Eye (tissue), 1 donor: ENCODE data around the gene TPSG1.
"Not testable (repeated sequence)": the region's sequence is repeated elsewhere in the genome, so short reads cannot be mapped to it uniquely, and the experiment has no call there.

Experiments
- DNase-seq: peaks from one replicate; pipeline ENCODE4 v3.0.0-alpha.2; 2015

Gene TPSG1

GRCh38 chr16:1230084-1230470 is 5.0 kb upstream of the TPSG1 start, which contains the start of gene TPSB2:
Gene TPSB2 (minus strand): TSS chr16:1230184. CDS start chr16:1229951, 233 bp downstream.
- not testable (repeated sequence) for DNase-seq

GRCh38 chr16:1229476-1229875 is 4.4 kb upstream of the TPSG1 start:
- not testable (repeated sequence) for DNase-seq

- DNase-seq, result not testable (repeated sequence)
Observed at GRCh38 chr16:1228227-1228626, 3.2 kb upstream of the TPSG1 start.

DNA sequence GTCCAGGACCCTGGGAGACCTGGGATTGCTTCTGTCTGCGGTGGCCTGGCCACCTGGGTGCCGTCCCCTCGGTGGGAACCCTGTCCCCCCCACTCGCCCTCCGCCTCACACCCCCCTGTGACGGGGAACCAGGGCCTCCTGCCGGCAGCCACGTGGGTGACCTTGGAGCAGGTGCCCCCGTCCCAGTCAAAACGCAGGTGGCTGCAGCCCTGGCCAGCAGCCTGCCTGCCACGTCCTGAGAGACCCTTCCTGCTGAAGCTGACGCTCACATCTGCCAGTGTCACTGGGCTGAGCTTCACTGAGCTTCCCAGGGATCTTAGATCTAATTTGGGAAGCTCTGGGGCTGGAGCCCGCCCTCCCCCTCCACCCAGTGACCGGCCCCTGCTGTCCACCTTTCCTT is 1.6 kb upstream of the TPSG1 start:
- DNase-seq, result peak; percentile 8

GRCh38 chr16:1225728-1226311 is 752 bp upstream of the TPSG1 start:
- not testable (repeated sequence) for DNase-seq

GRCh38 chr16:1224558-1224957 is 510 bp downstream of the TPSG1 start:
- DNase-seq, result no peak

DNA sequence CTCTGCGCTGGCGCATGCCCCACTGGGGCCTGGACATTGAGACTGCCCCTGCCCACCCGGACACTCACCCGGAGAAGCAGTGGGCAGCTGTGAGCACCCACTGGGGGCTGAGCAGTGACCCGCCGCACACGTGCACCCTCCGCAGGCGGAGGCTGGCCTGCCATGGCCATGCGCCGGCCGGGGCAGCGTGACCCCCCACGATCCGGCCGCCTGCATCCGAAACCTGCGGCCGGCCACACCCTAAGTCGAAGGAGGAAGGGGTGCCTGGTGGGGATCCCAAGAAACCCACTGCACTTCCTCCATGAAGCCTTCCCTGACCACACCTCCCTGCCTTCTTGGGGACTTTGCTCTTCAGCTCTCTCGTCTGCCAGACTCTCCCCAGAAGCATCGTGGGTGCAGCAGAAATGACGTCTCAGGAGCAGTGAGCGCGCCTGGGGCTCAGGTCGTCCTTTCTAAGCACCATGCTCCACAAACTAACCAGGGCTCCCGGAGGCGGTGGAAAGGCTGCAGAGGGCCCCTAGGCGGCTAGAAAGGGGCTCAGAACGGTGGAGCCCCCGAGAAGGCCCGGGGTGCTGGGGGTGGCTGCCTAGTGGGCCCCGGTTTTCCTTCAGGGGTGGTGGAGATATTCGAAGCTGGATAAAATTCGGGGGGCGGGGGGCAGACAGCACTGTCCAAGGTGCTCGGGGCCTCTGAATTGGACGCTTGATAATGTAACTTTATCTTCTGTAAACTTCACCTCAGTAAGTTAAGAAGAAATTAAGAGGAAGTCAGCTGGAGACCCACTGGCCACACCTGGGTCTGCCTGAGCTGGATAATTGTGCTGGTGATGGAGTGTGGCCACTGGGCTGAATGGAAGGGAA is 1.5 kb downstream of the TPSG1 start:
- DNase-seq, result no peak

DNA sequence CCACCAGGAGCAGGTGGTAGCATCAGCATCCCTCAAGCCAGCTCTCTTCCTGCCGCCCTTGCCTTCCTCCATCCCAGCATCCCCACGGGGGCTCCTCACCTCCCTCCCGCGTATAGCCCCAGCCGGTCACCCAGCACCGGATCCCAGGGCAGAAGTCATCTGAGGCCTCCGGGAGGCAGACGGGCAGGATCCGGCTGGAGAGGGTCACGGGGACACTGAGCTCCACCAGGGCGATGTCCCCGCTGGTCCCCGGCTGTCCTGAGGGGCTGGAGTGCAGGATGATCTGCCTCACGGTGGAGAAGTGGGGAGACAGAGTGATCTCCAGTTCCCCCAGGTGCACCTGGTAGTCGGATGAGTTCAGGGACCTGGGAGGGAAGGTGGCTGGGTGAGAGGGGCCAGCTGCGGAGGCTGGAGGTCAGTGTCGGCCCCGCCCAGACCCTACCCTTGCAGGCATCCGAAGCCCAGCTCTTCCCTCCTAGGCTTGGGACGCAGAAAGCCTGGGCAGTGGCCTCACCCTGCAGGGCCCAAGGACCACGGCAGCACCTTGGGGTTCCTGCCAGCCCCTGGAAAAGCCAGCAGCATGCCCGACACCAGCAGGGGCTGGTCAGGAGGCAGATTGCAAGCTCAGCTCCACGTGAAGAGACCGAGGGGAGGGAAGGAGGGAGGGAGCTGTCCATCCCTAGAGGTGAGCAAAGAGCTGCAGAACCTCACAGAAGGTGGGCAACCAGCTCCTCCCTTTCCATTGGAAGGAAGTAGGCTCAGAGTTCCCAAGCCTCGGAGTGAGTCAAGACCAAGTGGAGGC is 2.3 kb downstream of the TPSG1 start:
- DNase-seq, result no peak

GRCh38 chr16:1221628-1222552 is 3.2 kb downstream of the TPSG1 start:
- no peak for DNase-seq

DNA sequence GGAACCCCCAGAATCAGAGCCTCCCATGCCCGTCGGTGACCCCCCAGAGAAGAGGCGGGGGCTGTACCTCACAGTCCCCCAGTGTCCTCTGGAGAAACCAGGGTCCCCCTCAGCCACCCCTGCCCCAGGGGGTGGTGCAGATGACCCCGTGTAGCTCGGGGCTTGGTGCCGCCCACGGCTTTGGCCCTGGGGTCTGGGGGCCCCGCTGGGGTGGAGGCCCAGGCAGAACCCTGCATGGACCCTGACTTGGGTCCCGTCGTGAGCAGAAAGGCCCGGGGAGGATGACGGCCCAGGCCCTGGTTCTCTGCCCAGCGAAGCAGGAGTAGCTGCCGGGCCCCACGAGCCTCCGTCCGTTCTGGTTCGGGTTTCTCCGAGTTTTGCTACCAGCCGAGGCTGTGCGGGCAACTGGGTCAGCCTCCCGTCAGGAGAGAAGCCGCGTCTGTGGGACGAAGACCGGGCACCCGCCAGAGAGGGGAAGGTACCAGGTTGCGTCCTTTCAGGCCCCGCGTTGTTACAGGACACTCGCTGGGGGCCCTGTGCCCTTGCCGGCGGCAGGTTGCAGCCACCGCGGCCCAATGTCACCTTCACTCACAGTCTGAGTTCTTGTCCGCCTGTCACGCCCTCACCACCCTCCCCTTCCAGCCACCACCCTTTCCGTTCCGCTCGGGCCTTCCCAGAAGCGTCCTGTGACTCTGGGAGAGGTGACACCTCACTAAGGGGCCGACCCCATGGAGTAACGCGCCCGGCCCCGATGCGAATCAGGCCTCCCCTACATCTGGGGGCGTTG is 4.0 kb downstream of the TPSG1 start:
- DNase-seq, result no peak

DNA sequence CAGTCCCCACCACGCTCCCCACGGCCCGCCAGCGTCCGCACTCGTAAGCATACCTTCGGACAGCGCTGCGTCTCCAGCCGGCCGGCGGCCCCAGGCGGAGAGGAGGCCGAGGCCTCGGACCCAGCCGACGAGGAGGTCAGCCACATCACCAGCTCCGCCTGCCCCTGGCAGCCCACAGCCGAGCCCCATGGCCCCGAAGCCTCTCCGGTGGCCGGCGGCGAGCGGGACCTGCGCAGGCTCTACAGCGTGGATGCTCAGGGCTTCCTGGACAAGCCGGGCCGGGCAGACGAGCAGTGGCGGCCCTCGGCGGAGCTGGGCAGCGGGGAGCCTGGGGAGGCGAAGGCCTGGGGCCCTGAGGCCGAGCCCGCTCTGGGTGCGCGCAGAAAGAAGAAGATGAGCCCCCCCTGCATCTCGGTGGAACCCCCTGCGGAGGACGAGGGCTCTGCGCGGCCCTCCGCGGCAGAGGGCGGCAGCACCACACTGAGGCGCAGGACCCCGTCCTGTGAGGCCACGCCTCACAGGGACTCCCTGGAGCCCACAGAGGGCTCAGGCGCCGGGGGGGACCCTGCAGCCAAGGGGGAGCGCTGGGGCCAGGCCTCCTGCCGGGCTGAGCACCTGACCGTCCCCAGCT is 4.9 kb downstream of the TPSG1 start:
- DNase-seq, result no peak

- no peak for DNase-seq
Observed at GRCh38 chr16:1218930-1219611, 6.0 kb downstream of the TPSG1 start.

DNA sequence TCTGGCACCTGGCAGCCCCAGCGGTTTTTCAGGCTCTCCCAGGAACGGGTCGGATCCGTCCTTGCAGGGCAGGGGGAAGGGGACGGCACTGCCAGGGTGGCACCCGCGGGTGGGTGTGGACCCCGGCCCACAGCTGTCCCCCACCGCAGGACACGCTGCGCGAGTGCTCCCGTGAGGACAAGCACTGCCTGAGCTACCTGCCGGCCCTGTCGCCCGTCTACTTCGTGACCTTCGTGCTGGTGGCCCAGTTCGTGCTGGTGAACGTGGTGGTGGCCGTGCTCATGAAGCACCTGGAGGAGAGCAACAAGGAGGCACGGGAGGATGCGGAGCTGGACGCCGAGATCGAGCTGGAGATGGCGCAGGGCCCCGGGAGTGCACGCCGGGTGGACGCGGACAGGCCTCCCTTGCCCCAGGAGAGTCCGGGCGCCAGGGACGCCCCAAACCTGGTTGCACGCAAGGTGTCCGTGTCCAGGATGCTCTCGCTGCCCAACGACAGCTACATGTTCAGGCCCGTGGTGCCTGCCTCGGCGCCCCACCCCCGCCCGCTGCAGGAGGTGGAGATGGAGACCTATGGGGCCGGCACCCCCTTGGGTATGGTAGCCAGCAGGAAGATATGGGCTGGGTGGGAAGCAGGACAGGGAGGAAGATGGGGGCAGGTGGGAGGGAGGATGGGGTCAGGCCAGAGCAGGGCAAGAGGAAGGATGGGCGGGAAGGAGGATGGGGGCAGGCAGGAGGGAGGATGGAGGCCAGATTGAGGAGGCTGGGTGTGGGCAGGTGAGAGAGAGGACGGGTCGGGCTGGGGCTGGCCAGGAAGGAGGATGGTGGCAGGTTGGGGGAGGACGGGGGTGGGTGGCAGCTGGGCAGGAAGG is 6.8 kb downstream of the TPSG1 start:
- DNase-seq, result no peak

GRCh38 chr16:1217526-1217925 is 7.5 kb downstream of the TPSG1 start:
- no peak for DNase-seq

DNA sequence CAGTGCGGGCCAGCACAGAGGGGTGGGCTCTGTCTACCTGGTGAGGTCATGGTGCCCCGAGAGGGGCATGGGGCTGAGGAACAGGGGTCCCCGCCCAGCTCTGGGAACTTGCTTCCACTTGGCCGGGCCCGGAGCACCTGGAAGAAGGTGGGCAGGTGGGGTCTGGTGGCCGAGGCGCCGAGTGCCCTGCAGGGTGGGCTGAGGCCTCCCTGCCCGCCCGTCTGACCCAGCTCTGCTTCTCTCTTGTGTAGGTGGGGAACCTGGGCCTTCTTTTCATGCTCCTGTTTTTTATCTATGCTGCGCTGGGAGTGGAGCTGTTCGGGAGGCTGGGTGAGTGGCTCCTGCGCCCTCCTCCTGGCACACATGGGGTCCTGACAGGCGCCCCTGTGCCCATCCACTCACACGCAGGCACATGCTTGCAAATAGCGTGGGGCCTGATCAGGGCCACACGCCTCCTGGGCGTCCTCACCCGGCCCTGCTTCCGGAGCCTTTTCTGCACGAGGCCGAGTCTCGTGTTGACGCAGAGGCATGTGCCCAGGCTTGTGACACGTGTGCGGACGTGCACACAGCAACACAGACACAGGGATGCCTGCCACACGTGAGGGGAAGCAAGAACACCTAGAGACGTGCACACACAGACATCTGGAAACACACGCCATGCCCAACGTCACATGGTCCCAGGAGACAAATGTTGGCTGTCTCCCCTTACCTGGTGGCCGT is 8.2 kb downstream of the TPSG1 start:
- no peak for DNase-seq

GRCh38 chr16:1216296-1216619 is 8.8 kb downstream of the TPSG1 start:
- no peak for DNase-seq

GRCh38 chr16:1215574-1216295 is 9.3 kb downstream of the TPSG1 start:
- no peak for DNase-seq

- no peak for DNase-seq
Observed at GRCh38 chr16:1214719-1215118, 10.3 kb downstream of the TPSG1 start.
